IMR-90 (cell line): ENCODE measurements around the gene RAB6A. TPM values are rescaled to one million over a fixed set of nuclear protein-coding genes. Genes with fewer than 3 reads are reported as not detected.

Experiments used
- ATAC-seq: fragments of 200-7000 bp; cut with Tn5 transposase; 2 replicates; pipeline ENCODE4 v1.9.1; 2020; ENCODE audit warnings: low read depth, mild to moderate bottlenecking, moderate library complexity
- BruUV-seq: library from RNA; stranded (reverse); fragments of 400-500 nt; replicated peaks from 2 replicates; lab custom pipeline; 2021; lab: Mats Ljungman, UMichigan
- CTCF ChIA-PET: fragments of 300-600 bp; formaldehyde crosslinking; extraction: SDS; loops from one replicate; lab custom pipeline; 2021; ENCODE audit warnings: antibody characterized with exemption; lab: Yijun Ruan, JAX
- POLR2A ChIA-PET: fragments of 300-600 bp; sonication (Branson Sonifier 250); formaldehyde crosslinking; loops from one replicate; lab custom pipeline; 2022; ENCODE audit warnings: antibody characterized with exemption; ENCODE audit not compliant: unreplicated experiment; lab: Charles Lee
- DNase-seq: peaks from one replicate; pipeline ENCODE4 v3.0.0; 2013
- H2AFZ ChIP-seq: replicated peaks from 2 replicates; pipeline ENCODE3; 2013; ENCODE audit warnings: low read length, mild to moderate bottlenecking; ENCODE audit not compliant: poor library complexity
- H2AK5ac ChIP-seq: 2 replicates; pipeline ENCODE4 v1.6.1; 2013; ENCODE audit warnings: low read depth, low read length, inconsistent platforms
- H2AK9ac ChIP-seq: replicated peaks from 2 replicates; pipeline ENCODE3; 2013; ENCODE audit warnings: mild to moderate bottlenecking, low read depth, low read length, moderate library complexity; ENCODE audit not compliant: poor library complexity
- H2BK120ac ChIP-seq: 2 replicates; pipeline ENCODE4 v1.6.1; 2013; ENCODE audit warnings: low read depth, low read length, inconsistent platforms
- H2BK15ac ChIP-seq: 3 replicates; pipeline ENCODE4 v1.6.1; 2013; ENCODE audit warnings: low read depth, low read length, inconsistent platforms
- H2BK20ac ChIP-seq: 2 replicates; pipeline ENCODE4 v1.6.1; 2013; ENCODE audit warnings: low read depth, mild to moderate bottlenecking, inconsistent platforms, low read length, moderate library complexity
- H2BK5ac ChIP-seq: 2 replicates; pipeline ENCODE4 v1.6.1; 2013; ENCODE audit warnings: mild to moderate bottlenecking, low read depth, low read length, inconsistent platforms; ENCODE audit not compliant: poor library complexity, severe bottlenecking
- H3K14ac ChIP-seq: replicated peaks from 2 replicates; pipeline ENCODE4 v1.6.1; 2013; ENCODE audit warnings: low read depth, low read length, inconsistent platforms
- H3K18ac ChIP-seq: 2 replicates; pipeline ENCODE4 v1.6.1; 2013; ENCODE audit warnings: low read depth, low read length, control low read depth
- H3K23ac ChIP-seq: 2 replicates; pipeline ENCODE4 v1.6.1; 2013; ENCODE audit warnings: low read depth, low read length, inconsistent platforms
- H3K27ac ChIP-seq: 2 replicates; pipeline ENCODE4 v1.5.1; 2013; ENCODE audit warnings: mild to moderate bottlenecking, control low read depth, low read length; ENCODE audit not compliant: insufficient read depth
- H3K27me3 ChIP-seq: 2 replicates; pipeline ENCODE4 v1.6.1; 2013; ENCODE audit warnings: low read length; ENCODE audit not compliant: control insufficient read depth, insufficient read depth
- H3K36me3 ChIP-seq: 2 replicates; pipeline ENCODE4 v1.6.1; 2013; ENCODE audit warnings: low read length, mixed read lengths; ENCODE audit not compliant: control insufficient read depth, insufficient read depth
- H3K4ac ChIP-seq: 2 replicates; pipeline ENCODE4 v1.6.1; 2013; ENCODE audit warnings: low read depth, low read length, inconsistent platforms
- H3K4me1 ChIP-seq: 2 replicates; pipeline ENCODE4 v1.6.1; 2013; ENCODE audit warnings: low read length, mixed read lengths; ENCODE audit not compliant: control insufficient read depth, insufficient read depth
- H3K4me2 ChIP-seq: 2 replicates; pipeline ENCODE4 v1.6.1; 2013; ENCODE audit warnings: low read depth, mild to moderate bottlenecking, control low read depth, low read length, moderate library complexity
- H3K4me3 ChIP-seq: 2 replicates; pipeline ENCODE4 v1.5.1; 2013; ENCODE audit warnings: low read depth, mild to moderate bottlenecking, control low read depth, low read length, moderate library complexity; ENCODE audit not compliant: insufficient read depth
- H3K56ac ChIP-seq: 2 replicates; pipeline ENCODE4 v1.6.1; 2013; ENCODE audit warnings: low read length, inconsistent platforms; ENCODE audit not compliant: insufficient read depth; ENCODE audit errors: extremely low read depth
- H3K79me1 ChIP-seq, 2 experiments: 2 replicates each; pipeline ENCODE4 v1.6.1; 2013; ENCODE audit warnings: low read length in 2 of 2, inconsistent platforms in 1 of 2, low read depth in 1 of 2
- H3K9ac ChIP-seq: 2 replicates; pipeline ENCODE4 v1.6.1; 2013; ENCODE audit warnings: low read depth, low read length, control low read depth
- H3K9me1 ChIP-seq: 2 replicates; pipeline ENCODE4 v1.6.1; 2013; ENCODE audit warnings: low read length, inconsistent platforms; ENCODE audit not compliant: insufficient read depth
- H3K9me3 ChIP-seq: 2 replicates; pipeline ENCODE4 v1.6.1; 2013; ENCODE audit warnings: low read length; ENCODE audit not compliant: control insufficient read depth, insufficient read depth
- H4K20me1 ChIP-seq: 2 replicates; pipeline ENCODE4 v1.6.1; 2013; ENCODE audit warnings: low read length, inconsistent platforms; ENCODE audit not compliant: insufficient read depth
- H4K5ac ChIP-seq: 2 replicates; pipeline ENCODE4 v1.6.1; 2013; ENCODE audit warnings: mild to moderate bottlenecking, low read depth, low read length, control low read depth
- H4K8ac ChIP-seq, 2 experiments: 2 replicates each; pipeline ENCODE4 v1.6.1; 2013; ENCODE audit warnings: low read depth in 2 of 2, low read length in 2 of 2, control low read depth in 1 of 2, inconsistent platforms in 1 of 2
- H4K91ac ChIP-seq: 2 replicates; pipeline ENCODE4 v1.6.1; 2013; ENCODE audit warnings: low read depth, low read length, inconsistent platforms; ENCODE audit not compliant: insufficient read depth
- MAZ ChIP-seq: IDR thresholded peaks from 2 replicates; pipeline ENCODE4 v1.6.1; 2012; ENCODE audit warnings: low read depth, mild to moderate bottlenecking, low read length, improper control_type of control experiment, moderate library complexity, borderline replicate concordance
- RFX5 ChIP-seq: IDR thresholded peaks from 2 replicates; pipeline ENCODE4 v1.8.0; 2012; ENCODE audit warnings: low read depth, mild to moderate bottlenecking, low read length, moderate library complexity
- WGBS, 2 experiments: methylation state at CpG; one replicate each; pipeline versions ENCODE4 v1.1.5 to v1.1.7; 2013; ENCODE audit warnings: missing lambda C conversion rate in 2 of 2; ENCODE audit not compliant: insufficient read length in 1 of 2; ENCODE audit errors: extremely low coverage in 2 of 2; 5-methylcytosine and 5-hydroxymethylcytosine counted together
- dilution Hi-C: fragments of 300-500 bp; cut with HindIII; formaldehyde crosslinking; loops from one replicate; pipeline ENCODE4 v1.14.3; 2018; ENCODE audit warnings: low sequenced_read_pairs; ENCODE audit not compliant: unreplicated experiment
- in situ Hi-C: fragments of 300-500 bp; cut with MboI; formaldehyde crosslinking; loops from 3 replicates; pipeline ENCODE4 v1.14.3; 2019; ENCODE audit warnings: low sequenced_read_pairs, inconsistent platforms, mixed read lengths
- intact Hi-C: fragments of 100-400 bp; cut with micrococcal nuclease; formaldehyde crosslinking; loops from 2 replicates; pipeline ENCODE4 v1.10.0; 2022
- polyA plus RNA-seq, 3 experiments: library from polyadenylated mRNA; depleted of rRNA; stranded (reverse); fragments of >200 nt; gene quantifications; 2 replicates each; pipeline ENCODE4 v1.2.3, GENCODE V29; 2012; ENCODE audit warnings: low replicate concordance in 1 of 3
- total RNA-seq: library from RNA; depleted of rRNA; stranded (reverse); fragments of >200 nt; gene quantifications from 2 replicates; pipeline ENCODE4 v1.2.3, GENCODE V29; 2012

RAB6A gene
- total and polyA plus RNA-seq, 2 of the 4 experiments (the other 2 are of a cell fraction), result 65.5 to 81.0 TPM

DNA sequence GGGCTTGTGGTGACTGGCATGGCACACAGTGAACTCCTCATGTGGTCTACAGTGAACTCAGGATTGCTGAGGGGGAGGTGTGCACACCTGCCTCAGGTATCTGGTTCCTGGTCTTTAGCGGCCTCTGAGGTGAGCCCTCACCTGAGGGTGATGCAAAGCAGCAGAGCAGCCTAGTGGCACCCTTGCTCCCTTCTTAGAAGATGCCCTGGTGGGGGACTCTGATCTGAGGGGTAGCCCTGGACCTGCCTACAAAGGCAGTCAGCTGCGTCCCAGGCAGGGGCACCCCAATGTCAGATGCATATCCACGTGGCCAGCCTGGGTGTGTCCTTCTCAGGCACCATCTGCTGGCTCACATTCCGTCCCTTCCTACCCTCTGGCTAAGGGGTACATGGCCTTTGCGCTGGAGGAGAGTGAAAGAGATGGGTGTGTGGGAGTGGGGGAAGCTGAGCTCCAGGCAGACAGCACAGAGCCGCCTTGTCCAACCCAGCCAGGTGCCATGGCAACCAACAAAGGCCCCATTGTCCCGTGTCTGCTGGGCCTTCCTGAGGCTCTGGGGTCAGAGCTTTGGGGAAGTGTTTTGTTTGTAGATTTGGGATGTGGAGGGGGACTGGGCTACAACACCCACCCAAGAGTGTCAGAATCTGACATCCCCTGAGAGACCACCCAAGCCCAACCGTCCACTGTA is 108.7 kb downstream of the RAB6A start:
- H2BK20ac ChIP-seq, result no peak overlapping the region
- H3K4me2 ChIP-seq, result no peak overlapping the region
- H3K18ac ChIP-seq, result no peak overlapping the region
- H3K4ac ChIP-seq, result no peak overlapping the region
- H2AK5ac ChIP-seq, result no peak overlapping the region
- peaks cover 15% of the 10 kb centered on the region; the same call in 1 of the 2 replicates for H3K27me3 ChIP-seq
- TF ChIP-seq MAZ (no peak), RFX5 (no peak)
- H2BK120ac ChIP-seq, result no peak overlapping the region
- H3K4me3 ChIP-seq, result no peak overlapping the region
- no peaks in the 10 kb centered on the region for H3K36me3 ChIP-seq
- no peak overlapping the region for H3K14ac ChIP-seq
- no peaks in the 10 kb centered on the region for H3K9me3 ChIP-seq
- no peak overlapping the region for H3K27ac ChIP-seq
- BruUV-seq, result no TSS peak
- H3K56ac ChIP-seq, result no peak overlapping the region
- no peak overlapping the region for H4K5ac ChIP-seq
- DNase-seq, result no peak
- ChIA-PET POLR2A (no interaction called here), CTCF (no interaction called here)
- peaks cover 2% of the 10 kb centered on the region; the same call in 1 of the 2 replicates for H3K4me1 ChIP-seq
- in situ Hi-C loops, result no loop called here
- H3K9ac ChIP-seq, result no peak overlapping the region
- 0% methylated on average over 1 of the region's 8 CpGs; no CpG with 5 or more reads in 1 of the 2 experiments for WGBS, 2 experiments
- no peak overlapping the region for H2AK9ac ChIP-seq
- H3K79me1 ChIP-seq, result no peaks in the 10 kb centered on the region
- no peak overlapping the region for H2AFZ ChIP-seq
- dilution Hi-C loops, result no loop called here
- H4K8ac ChIP-seq, result no peak overlapping the region
- H2BK5ac ChIP-seq, result no peak overlapping the region
- intact Hi-C loops, result no loop called here
- no peak overlapping the region for H2BK15ac ChIP-seq
- H3K9me1 ChIP-seq, result peaks cover 5% of the 10 kb centered on the region
- H4K91ac ChIP-seq, result no peak overlapping the region
- H3K23ac ChIP-seq, result no peak overlapping the region
- H4K20me1 ChIP-seq, result no peaks in the 10 kb centered on the region
- no peak for ATAC-seq
